Nephron (organoid): Measurements from ENCODE around the gene NOL6.

Experiments used
- H3K27ac Mint-ChIP-seq, 3 experiments: 2 replicates each; pipeline ENCODE4 v1.8.0; 2020; ENCODE audit warnings: mixed read lengths in 3 of 3, mild to moderate bottlenecking in 2 of 3, moderate library complexity in 1 of 3
- H3K27me3 Mint-ChIP-seq: 2 replicates; pipeline ENCODE4 v1.8.0; 2021; ENCODE audit warnings: low read depth, mild to moderate bottlenecking, moderate library complexity, mixed read lengths
- H3K36me3 Mint-ChIP-seq: 2 replicates; pipeline ENCODE4 v1.8.0; 2020; ENCODE audit warnings: low read depth, mixed read lengths
- H3K4me1 Mint-ChIP-seq: 2 replicates; pipeline ENCODE4 v1.8.0; 2020; ENCODE audit warnings: mixed read lengths
- H3K4me3 Mint-ChIP-seq, 3 experiments: 2 replicates each; pipeline ENCODE4 v1.8.0; 2020; ENCODE audit warnings: mild to moderate bottlenecking in 3 of 3, mixed read lengths in 3 of 3, moderate library complexity in 2 of 3
- H3K9me3 Mint-ChIP-seq: 2 replicates; pipeline ENCODE4 v1.8.0; 2020; ENCODE audit warnings: mixed read lengths
- TF ChIP-seq, protein P1 (sequence below), 3 experiments: fragments of 200-600 bp; sonication (generic); IDR thresholded peaks; one replicate each; pipeline ENCODE4 v1.5.0; 2021; ENCODE audit warnings: antibody characterized with exemption in 3 of 3; ENCODE audit not compliant: unreplicated experiment in 3 of 3

NOL6 gene

DNA sequence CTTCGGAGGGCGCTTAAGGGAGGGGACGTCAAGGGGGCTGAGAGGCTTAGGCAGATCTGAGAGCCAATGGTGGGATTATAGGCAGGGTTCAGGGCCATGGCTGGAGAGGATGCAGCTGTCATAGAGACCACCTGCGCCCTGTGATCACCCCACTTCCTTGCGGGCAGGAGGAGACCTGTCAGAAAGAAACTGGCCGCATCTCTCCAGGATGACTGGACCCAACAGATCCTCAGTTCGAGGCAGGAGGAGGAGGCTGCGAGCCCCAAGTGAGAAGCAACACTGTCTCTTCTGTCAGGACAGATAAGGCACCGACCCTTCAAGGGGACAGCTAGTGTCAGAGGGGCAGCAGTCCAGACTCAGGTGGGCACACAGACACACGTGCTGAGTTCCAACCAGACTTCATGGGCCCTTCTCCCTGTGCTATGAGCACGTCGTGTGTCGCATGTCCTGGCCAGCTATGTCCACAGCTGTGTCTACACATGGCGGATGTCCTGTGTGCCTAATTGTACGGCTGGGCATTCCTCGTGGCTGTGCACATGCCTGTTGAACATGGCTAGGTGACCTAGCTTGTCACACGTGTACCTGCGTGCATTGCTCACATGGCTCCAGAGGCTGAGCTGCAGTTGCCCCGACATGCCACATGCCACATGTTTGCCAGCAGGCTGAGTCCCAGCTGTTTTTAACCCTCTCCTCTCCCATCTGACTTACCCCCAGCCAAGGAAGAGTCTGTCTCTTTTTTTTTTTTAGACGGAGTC is 25.7 kb downstream of the NOL6 start:
- Mint-ChIP-seq H3K27me3 (peaks cover 15% of the 10 kb centered on the region), H3K27ac (peak overlapping the region; percentile 75 to 88 (median 85)), H3K4me3 (peak overlapping the region; percentile 75 to 78 (median 78)), H3K9me3 (no peaks in the 10 kb centered on the region), H3K36me3 (no peaks in the 10 kb centered on the region), H3K4me1 (peaks cover 40% of the 10 kb centered on the region)
- TF ChIP-seq, protein P1, sequence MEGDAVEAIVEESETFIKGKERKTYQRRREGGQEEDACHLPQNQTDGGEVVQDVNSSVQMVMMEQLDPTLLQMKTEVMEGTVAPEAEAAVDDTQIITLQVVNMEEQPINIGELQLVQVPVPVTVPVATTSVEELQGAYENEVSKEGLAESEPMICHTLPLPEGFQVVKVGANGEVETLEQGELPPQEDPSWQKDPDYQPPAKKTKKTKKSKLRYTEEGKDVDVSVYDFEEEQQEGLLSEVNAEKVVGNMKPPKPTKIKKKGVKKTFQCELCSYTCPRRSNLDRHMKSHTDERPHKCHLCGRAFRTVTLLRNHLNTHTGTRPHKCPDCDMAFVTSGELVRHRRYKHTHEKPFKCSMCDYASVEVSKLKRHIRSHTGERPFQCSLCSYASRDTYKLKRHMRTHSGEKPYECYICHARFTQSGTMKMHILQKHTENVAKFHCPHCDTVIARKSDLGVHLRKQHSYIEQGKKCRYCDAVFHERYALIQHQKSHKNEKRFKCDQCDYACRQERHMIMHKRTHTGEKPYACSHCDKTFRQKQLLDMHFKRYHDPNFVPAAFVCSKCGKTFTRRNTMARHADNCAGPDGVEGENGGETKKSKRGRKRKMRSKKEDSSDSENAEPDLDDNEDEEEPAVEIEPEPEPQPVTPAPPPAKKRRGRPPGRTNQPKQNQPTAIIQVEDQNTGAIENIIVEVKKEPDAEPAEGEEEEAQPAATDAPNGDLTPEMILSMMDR (IDR thresholded peaks at IDR 0.05; ENCODE audit: unreplicated experiment in 3 of 3): no peak

DNA sequence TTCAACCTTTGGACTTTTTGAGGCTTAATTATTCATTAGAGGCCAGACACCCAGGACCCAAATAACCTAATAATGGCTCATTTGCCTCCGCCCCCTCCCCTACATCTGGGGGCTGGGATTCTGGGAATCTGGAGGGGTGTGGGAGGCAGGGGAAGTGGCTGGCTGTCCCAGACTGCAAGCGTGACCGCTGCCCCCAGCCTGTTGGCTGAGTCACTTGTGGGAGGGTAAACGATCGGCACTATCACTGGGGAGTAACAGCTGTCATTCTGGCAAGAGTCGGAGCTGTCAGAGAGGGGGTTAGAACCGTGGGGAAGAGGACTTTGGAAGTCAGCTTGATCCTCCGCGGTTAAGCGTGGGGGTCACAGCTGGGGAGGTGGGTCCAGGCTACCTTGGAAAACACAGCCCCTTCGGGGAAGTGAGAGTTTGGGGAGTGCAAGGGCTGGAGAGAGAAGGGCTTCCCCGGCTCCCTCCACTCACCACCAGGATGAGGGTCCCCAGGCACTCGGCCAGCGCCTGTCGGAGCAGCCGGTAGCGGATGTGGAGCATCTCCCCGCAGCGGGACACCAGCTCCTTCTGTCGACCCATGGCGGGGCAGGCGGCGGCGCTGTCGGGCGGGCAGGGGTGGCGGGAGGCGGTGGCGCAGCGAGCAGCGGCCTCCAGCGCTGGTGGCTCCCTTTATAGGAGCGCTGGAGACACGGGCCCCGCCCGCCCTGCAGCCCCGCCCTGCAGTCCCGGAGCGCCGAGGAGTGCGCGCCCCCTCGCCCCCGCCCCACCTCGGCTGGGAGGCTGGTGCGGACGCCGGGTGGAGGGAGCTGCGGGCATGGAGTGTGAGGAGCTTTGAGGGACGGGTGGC is 26.6 kb downstream of the NOL6 start, which contains the start of gene AQP3:
AQP3 (minus strand) TSS at position 648 of the 853 bp plus-strand sequence; CDS start at position 585, 63 bp downstream.
- Mint-ChIP-seq H3K9me3 (no peaks in the 10 kb centered on the region), H3K27ac (peak within 1 kb of the TSS; percentile 75 to 93 (median 90))
- TF ChIP-seq, protein P1 (IDR thresholded peaks at IDR 0.05; ENCODE audit: unreplicated experiment in 3 of 3): peak in 2 of 3 experiments; percentile 12 to 30

DNA sequence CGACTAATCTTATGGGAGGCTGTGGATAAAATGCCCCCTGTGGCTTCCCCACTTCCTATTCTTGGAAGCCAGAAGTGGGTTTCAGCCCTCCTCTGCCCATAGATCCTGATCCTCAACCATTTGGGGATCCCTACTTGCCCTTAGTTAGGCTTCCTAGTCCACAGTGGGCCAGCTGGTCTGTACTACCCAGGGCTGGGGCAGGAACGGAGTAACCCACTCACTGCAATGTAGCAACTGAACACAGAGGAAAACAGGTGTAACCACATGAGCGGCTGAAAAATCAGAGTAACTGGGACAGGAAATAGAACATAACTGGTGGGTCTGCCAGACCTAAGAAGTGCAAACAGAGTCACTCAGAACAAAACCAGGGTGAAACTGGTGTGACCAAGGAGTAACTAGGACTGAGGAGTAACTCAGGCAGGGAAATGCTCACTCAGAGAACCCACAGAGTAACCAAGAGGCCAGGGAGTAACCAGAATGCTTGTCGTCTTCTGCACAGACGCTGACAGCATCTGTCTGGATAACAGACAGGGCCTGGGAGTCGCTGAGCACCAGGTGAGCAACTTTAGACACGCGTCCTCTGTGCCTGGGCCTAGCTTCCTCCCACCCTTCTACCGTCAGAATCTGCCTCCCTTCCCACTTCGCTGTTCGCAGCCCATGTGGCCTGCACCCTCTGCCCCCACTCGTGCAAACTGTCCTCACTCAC is 27.3 kb downstream of the NOL6 start:
- Mint-ChIP-seq H3K4me1 (peaks cover 35% of the 10 kb centered on the region), H3K27ac (peak overlapping the region; percentile 74 to 93 (median 90)), H3K27me3 (peaks cover 18% of the 10 kb centered on the region), H3K36me3 (no peaks in the 10 kb centered on the region), H3K9me3 (no peaks in the 10 kb centered on the region), H3K4me3 (peak overlapping the region; percentile 78 to 84 (median 80))
- TF ChIP-seq, protein P1 (IDR thresholded peaks at IDR 0.05; ENCODE audit: unreplicated experiment in 3 of 3): no peak

More for the DNA sequence above, 26.6 kb downstream of the NOL6 start, which contains the start of gene AQP3:
- Mint-ChIP-seq H3K27me3 (peaks cover 15% of the 10 kb centered on the region), H3K4me3 (peak within 1 kb of the TSS; percentile 78 to 84 (median 80)), H3K36me3 (no peaks in the 10 kb centered on the region), H3K4me1 (peaks cover 35% of the 10 kb centered on the region)

DNA sequence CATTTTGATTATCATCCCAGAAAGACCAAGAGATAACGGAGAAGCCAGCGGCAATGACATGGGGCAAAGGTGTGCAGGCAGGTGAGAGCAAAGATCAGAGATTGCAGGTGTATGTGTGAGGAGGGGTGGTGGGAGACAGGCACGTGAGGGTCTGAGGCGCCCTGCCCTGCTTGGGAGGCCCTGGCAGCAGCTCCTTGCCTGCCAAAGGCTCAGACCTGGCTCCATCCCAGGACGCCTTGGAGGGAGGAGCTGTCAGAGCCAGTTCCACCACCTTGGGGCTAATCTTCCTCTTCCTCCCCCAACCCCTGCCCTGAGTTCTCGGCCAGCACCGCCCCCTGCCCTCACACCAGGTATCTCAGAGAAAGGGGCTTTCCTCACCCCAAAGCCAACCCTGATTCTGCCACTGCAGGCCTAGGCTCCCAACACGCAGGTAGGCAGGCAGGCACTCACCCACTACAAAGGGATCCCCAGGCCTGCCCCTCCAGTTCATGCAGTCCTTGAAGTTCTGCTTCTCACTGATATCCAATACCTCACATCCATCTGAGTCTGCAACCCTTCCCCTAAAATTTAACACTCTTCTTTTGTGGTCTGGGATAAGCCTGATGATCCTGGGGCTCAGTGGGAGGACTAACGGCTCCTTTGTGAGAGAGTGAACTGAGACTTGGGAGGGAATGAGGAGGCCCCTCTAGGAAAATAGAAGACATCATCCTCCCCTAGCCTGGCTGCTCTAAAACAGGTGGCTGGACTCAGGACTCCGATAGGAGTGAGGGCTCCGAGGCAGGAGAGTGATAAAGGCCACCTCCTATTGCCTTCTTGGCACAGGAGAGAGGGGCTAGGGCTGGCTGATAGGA is 28.1 kb downstream of the NOL6 start:
- Mint-ChIP-seq H3K4me3 (peak overlapping the region; percentile 78 to 84 (median 80)), H3K4me1 (peaks cover 35% of the 10 kb centered on the region), H3K27me3 (peaks cover 16% of the 10 kb centered on the region), H3K27ac (peak overlapping the region; percentile 74 to 93 (median 90)), H3K9me3 (no peaks in the 10 kb centered on the region), H3K36me3 (no peaks in the 10 kb centered on the region)
- TF ChIP-seq, protein P1 (IDR thresholded peaks at IDR 0.05; ENCODE audit: unreplicated experiment in 3 of 3): no peak
